ENCODE results near the gene IGSF22. TPM values are rescaled to one million over a fixed set of nuclear protein-coding genes. Genes with fewer than 3 reads are reported as not detected.

The IGSF22 gene
- total RNA-seq, 4 donors from 2014 or later = 0.17 to 0.23 TPM; not detected in 2

DNA sequence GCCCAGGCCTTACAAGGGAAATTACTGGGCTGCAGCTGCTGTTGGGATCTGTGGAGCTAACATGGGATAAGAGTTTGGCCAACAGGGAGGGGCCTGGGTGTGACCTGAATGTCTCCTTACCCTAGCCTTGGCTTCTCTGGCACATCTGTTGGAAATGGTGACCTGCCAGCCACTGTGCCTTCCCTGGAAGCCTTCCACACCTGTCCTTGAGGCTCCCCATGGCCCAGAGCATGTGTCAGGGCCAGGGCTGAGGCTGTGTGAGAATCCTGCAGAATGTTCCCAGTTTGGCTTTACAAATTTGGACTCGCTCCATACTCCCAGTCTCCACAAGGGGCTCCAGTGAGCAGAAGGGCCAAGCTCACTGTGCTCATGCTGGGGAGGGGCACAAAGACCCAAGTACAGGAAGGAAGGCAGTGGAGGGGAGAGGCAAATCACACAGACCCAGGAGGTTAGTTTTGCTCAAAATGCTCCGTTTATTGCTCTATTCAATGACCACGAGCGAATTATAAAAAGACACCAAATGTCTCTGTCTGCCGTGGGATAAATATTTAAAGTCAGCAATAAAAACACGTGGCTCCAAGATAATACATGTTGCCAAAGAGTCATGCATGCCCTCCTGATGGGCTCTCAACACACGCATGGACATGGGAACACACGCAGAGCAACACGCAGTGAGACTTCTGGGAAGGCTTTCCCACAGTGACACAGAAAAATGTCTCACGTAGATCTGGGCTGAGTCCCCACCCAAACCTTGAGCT, 1.7 kb upstream of the IGSF22 start:
- intact Hi-C loops (cut with DNase I) = no loop called here
- Histone ChIP-seq H3K9me3 (no peaks in the 10 kb centered on the region), H3K27me3 (no peaks in the 10 kb centered on the region), H3K27ac (replicated peaks in 1 of 4) (no peak overlapping the region), H3K4me3 (no peak overlapping the region), H3K36me3 (no peaks in the 10 kb centered on the region), H3K4me1 (peaks cover 5 to 8% (median 7%) of the 10 kb centered on the region in 4 donors)
- no peak for DNase-seq (ENCODE audit: extremely low spot score)
- no peak for TF ChIP-seq EP300 (IDR thresholded peaks at IDR 0.05)
- TF ChIP-seq, protein P1, sequence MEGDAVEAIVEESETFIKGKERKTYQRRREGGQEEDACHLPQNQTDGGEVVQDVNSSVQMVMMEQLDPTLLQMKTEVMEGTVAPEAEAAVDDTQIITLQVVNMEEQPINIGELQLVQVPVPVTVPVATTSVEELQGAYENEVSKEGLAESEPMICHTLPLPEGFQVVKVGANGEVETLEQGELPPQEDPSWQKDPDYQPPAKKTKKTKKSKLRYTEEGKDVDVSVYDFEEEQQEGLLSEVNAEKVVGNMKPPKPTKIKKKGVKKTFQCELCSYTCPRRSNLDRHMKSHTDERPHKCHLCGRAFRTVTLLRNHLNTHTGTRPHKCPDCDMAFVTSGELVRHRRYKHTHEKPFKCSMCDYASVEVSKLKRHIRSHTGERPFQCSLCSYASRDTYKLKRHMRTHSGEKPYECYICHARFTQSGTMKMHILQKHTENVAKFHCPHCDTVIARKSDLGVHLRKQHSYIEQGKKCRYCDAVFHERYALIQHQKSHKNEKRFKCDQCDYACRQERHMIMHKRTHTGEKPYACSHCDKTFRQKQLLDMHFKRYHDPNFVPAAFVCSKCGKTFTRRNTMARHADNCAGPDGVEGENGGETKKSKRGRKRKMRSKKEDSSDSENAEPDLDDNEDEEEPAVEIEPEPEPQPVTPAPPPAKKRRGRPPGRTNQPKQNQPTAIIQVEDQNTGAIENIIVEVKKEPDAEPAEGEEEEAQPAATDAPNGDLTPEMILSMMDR (IDR thresholded peaks at IDR 0.05) = peak; percentile 42 to 81 (median 46)
- 47% methylated on average over 10 of the region's 10 CpGs for WGBS

DNA sequence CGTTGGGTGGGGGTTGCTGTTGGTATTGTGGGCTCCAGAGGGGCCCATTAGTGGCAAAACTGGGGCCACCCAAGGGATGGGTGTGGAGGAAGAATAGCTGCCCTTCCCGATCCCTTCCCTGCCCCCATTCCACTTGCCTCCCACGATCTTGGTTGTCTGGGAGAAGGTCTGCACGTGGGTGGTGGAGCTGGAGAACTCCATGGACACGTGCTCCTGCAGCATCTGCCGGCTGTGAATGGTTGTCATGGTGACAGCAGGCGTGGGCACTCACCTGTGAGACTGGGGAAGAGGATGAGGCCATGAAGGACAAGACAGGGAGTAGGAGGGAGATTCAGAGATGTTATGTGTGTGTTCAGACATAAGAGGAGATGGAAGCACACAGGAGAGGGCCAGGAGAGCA, 2.0 kb downstream of the IGSF22 start:
- no peak overlapping the region for H3K27ac ChIP-seq (replicated peaks in 1 of 4)
- WGBS = 57% methylated on average over 7 of the region's 7 CpGs
- H3K4me3 ChIP-seq = no peak overlapping the region
- no peaks in the 10 kb centered on the region for H3K36me3 ChIP-seq
- no peak for DNase-seq (ENCODE audit: extremely low spot score)
- H3K27me3 ChIP-seq = no peaks in the 10 kb centered on the region
- peaks cover 12 to 28% (median 26%) of the 10 kb centered on the region in 4 donors for H3K4me1 ChIP-seq
- no peaks in the 10 kb centered on the region for H3K9me3 ChIP-seq
- TF ChIP-seq, protein P1 (IDR thresholded peaks at IDR 0.05) = no peak
- TF ChIP-seq POLR2AphosphoS5 (IDR thresholded peaks at IDR 0.05) = no peak
- no peak for TF ChIP-seq EP300 (IDR thresholded peaks at IDR 0.05)
- TF ChIP-seq POLR2A (IDR thresholded peaks at IDR 0.05; ENCODE audit: low read depth) = no peak
- intact Hi-C loops (cut with DNase I) = loop anchor here (5.0 kb wide), 1 partner anchor 137 kb away; the partner anchor contains the start of gene UEVLD

DNA sequence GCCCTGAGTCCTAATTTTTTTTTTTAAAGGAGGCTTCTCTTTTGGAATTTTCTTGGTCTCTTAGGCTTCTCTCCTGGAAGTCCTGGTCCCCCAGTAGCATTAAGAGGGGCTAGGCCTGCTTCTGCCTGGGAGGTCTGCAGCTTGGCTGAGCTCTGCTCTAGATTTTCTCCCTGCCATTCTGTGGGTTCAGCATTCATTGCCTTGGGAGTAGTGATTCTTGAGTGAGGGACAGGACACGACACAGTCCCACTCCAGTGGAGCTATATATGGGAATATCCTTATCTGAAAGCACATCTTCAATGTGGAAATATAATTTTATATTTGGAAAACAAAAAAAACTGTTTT, 3.7 kb downstream of the IGSF22 start:
- DNase-seq (ENCODE audit: extremely low spot score) = no peak
- TF ChIP-seq POLR2A (IDR thresholded peaks at IDR 0.05; ENCODE audit: low read depth) (no peak), POLR2AphosphoS5 (IDR thresholded peaks at IDR 0.05) (no peak), EP300 (IDR thresholded peaks at IDR 0.05) (no peak)
- TF ChIP-seq, protein P1 (IDR thresholded peaks at IDR 0.05) = no peak
- no peaks in the 10 kb centered on the region for H3K27me3 ChIP-seq
- peak overlapping the region; percentile 60 to 74 (median 68) for H3K4me3 ChIP-seq
- no peaks in the 10 kb centered on the region for H3K9me3 ChIP-seq
- peak overlapping the region in 2 of 4 donors; percentile 70 to 73 for H3K27ac ChIP-seq (replicated peaks in 1 of 4)
- 67% methylated on average over 1 of the region's 1 CpG for WGBS
- H3K36me3 ChIP-seq = no peaks in the 10 kb centered on the region
- intact Hi-C loops (cut with DNase I) = loop anchor here (5.0 kb wide), 1 partner anchor 135 kb away; the partner anchor contains the start of gene UEVLD
- peaks cover 7 to 22% (median 20%) of the 10 kb centered on the region in 4 donors for H3K4me1 ChIP-seq

DNA sequence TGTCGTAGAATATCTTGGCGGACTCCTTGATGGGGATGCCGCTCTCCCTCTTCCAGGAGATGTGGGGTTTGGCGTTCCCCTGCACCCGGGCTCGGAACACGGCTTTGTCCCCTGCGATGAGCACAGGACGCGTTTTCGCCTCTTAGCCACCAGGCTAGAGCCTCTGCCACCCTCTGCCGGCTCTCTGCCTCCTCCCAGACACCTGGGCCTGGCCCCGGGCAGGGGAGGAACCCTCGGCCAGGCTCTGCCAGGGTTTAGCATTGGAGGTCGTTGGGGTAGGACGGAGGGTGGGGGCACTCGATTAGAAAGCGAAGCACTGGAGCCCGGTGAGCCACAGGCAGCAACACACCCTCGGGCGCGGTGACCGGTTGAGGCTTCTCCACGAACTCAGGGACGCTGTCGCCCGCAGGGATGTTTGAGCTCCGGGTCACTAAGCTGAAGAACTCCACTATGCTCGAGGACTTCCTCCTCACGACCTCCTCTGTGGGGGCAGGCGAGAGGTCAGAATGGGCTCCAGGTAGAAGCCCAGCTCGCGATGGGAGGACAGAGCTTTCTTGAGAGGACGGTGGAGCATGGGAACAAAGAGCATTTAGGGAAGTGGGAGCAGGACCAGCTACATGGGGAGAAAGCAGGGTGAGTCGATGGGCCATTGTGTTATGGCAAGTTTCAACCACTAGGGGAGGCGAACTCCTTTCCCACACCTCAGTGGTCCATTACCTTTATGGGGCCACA, 4.3 kb downstream of the IGSF22 start:
- Histone ChIP-seq H3K4me1 (peaks cover 7 to 22% (median 19%) of the 10 kb centered on the region in 4 donors), H3K27ac (replicated peaks in 1 of 4) (peak overlapping the region; percentile 66 to 79 (median 72)), H3K27me3 (no peaks in the 10 kb centered on the region), H3K4me3 (peak overlapping the region; percentile 60 to 74 (median 68)), H3K36me3 (no peaks in the 10 kb centered on the region), H3K9me3 (no peaks in the 10 kb centered on the region)
- intact Hi-C loops (cut with DNase I) = loop anchor here (5.0 kb wide), 1 partner anchor 134 kb away; the partner anchor contains the start of gene UEVLD
- WGBS = 3% methylated on average over 22 of the region's 36 CpGs
- DNase-seq (ENCODE audit: extremely low spot score) = peak; percentile 93
- no peak for TF ChIP-seq POLR2AphosphoS5 (IDR thresholded peaks at IDR 0.05)
- TF ChIP-seq, protein P1 (IDR thresholded peaks at IDR 0.05) = peak; percentile 62 to 85 (median 67)
